HG02981 (cell line): Measurements from ENCODE around the gene RNH1.

Source experiments
- ATAC-seq: cut with Tn5 transposase; IDR thresholded peaks from one replicate; pipeline ENCODE4 v1.9.1; 2021; ENCODE audit warnings: mild to moderate bottlenecking, moderate library complexity; ENCODE audit not compliant: unreplicated experiment

The RNH1 gene

DNA sequence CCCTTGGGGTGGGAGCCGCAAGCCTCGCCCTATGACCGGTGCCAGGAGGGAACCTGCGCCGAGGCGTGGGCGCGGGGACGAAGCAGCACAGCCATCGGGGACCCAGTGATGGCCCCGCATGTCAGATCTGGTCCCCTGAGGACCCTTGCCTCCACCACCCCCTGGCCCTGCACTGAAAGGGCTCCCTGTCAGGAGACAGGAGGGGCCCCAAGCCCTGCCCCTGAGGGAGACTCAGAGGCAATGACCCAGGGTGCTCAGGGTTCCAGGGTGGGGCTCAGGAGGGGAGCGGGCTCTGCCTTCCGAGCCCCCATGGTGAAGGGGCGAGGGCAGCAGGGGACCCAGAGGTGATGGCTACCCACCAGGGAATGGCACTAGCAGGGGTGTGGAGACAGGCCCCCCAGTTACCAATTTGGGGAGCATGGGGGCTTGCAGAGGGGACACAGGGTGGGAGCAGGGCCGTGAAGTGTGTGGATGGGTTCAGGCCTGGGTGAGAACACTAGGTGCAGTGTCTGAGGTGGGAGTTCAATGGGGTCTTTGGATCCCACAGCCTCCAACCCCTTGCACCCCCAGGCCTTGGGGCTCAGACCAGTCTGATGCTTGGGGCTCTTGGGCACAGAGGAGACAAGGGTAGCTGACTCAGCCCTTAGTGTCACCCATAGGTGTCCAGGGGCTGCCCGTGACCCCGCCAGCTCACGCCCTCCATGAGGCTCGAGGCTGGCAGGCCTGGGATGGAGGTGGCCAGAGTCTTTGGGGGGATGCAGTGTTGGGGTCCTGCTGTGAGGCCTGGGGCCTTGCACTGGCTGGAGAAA, 30.8 kb upstream of the RNH1 start:
- no peak for ATAC-seq

DNA sequence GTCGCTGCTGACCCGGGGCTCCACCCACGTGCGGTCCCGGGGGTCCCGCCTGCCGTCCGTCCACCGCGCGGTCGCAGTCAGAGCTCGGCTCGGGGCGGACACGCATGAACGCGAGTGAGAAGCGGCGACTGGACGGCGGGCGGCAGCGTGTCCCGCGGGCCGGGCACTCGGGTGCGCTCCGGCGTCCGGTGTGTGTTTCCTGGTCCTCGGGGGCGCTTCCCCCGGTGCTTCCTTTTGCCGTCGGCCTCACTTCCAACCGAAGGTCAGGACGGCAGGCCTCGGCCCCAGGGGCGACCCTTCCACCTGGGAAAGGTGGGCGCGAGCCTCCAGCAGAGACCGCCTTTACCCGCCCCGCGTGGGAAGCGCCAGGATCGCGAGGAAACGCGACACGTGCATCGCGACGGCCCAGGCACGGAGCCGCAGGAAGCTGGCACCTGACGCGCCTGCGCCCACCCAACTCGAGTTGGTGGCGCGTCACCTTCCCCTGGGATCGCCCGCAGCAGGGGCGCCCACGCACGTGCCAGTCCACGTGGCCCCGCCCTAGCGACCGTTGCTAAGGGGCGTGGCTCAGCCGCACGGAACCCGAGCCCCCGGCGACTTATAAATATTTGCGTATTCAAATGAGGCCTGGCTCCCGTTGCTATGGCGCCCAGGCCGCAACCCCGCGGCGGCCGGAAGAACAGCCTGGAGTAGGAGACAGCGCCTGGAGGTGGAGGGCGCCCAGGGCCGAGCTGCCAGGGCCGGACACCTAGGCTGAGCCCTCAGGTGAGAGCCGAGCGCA, 30.0 kb upstream of the RNH1 start, which contains the start of gene LRRC56:
Gene LRRC56 (plus strand): TSS at position 687 of the 781 bp plus-strand sequence. CDS start 3,158 bp downstream, outside the sequence.
- ATAC-seq = peak; percentile 51

DNA sequence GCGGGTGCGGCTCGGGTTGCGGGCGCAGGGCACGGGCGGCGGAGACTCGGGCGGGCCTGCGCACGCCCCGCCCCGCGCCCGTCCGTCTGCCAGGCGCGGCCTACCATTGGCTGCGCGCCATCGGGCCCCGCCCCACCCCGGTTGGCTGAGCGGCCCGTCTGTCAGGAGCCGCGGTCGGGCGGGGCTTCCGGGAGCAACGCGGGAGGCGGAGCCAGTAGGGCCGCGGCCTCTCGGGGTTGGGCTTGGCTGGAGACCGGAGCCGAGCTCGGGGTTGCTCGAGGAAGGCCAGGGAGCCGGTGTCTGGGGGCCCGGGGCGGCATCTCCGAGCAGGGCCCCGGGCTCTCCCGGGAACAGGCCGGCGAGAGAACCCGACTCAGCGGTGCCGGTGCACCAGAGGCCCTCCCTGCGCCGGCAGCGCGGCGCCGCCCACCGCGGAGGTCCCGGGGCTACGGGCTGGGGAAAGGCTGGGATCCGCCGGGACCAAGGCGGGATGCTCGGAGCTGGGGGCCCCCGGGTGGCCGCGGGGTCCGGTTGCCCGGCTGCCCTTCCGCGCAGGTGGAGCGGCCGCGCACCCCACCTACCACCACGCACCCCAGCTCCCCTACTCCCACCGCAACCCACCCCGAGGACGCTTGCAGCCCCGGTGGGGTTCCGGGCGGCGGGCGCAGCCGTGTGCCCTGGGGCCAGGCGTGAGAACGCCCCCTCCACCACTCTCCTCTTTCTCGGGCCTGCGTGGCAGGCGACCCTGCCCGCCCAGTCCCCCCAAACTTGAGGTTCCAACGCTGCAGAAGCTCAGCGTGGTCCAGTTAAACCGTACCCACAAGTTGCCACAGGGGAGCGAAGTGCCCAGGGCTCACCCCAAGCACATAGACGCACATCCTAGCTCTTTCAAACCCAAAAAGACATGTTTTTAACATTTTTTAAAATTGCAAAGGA, 28.7 kb upstream of the RNH1 start, which contains the start of gene HRAS:
Gene HRAS (minus strand): TSS at position 58 of the 936 bp plus-strand sequence.
- ATAC-seq = peak; percentile 69

DNA sequence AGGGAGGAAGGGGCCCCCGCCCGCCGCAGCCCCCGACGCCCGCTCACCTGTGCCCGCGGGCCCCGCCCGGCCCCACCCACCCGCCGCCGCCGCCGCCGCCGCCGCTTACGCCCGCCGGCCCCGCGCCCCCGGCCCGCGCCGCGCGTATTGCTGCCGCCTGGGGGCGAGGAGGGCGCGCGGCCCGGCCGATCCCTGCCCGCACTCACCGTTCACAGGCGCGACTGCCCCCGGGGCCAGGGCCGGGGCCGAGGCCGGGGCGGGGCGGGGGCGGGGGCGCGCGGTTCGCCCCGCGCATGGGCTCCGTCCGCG, 28.1 kb upstream of the RNH1 start:
- ATAC-seq = peak; percentile 17

DNA sequence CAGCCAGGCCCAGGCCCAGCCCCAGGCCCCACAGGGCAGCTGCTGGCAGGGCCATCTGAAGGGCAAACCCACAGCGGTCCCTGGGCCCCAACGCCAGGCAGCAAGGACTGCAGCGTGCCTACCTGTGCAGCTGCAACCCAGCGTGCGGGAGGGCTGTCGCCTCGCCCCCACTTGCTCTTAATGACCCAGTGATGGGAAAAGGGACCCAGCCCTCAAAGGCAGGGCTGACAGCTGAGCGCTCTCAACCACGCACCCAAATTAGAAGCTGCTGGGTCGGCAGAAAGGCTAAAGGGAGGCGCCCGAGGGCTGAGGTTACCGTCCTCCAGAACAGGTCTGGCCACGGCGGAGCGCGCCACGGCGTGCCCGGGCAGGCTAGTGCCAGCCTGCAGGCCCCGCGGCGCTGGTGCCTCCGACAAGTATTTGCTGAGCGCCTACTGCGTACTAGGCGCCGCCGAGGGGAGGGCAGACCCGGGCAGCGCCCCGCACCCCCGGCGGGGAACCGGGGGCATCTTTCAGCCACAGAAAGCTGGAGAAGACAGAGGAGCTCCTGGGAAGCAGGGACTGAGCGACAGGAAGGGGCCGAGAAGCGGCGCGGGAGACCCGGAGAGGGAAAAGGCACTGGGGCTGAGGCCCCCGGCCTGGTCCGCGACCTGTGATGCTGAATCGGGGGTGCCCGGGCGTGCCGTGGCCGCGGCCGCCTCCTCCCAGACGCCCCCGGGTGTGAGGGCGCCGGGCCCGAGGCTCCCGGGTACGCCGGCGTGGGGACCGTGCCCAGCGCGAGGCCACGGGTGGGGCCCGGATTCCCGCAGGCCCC, 27.6 kb upstream of the RNH1 start:
- no peak for ATAC-seq

DNA sequence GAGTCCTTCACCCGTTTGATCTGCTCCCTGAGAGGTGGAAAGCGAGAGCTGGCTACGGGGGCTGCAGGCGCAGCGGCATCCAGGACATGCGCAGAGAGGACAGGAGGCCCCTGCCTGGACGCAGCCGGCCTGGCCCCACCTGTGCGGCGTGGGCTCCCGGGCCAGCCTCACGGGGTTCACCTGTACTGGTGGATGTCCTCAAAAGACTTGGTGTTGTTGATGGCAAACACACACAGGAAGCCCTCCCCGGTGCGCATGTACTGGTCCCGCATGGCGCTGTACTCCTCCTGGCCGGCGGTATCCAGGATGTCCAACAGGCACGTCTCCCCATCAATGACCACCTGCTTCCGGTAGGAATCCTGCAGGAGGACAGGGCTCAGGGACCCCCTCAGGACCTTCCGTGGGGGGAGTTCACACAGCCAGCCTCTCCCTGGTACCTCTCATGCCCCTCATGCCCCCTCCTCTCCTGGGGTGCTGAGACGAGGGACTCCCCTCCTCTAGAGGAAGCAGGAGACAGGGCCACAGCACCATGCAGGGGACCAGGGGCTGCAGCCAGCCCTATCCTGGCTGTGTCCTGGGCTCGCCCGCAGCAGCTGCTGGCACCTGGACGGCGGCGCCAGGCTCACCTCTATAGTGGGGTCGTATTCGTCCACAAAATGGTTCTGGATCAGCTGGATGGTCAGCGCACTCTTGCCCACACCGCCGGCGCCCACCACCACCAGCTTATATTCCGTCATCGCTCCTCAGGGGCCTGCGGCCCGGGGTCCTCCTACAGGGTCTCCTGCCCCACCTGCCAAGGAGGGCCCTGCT, 26.7 kb upstream of the RNH1 start:
- ATAC-seq = no peak

DNA sequence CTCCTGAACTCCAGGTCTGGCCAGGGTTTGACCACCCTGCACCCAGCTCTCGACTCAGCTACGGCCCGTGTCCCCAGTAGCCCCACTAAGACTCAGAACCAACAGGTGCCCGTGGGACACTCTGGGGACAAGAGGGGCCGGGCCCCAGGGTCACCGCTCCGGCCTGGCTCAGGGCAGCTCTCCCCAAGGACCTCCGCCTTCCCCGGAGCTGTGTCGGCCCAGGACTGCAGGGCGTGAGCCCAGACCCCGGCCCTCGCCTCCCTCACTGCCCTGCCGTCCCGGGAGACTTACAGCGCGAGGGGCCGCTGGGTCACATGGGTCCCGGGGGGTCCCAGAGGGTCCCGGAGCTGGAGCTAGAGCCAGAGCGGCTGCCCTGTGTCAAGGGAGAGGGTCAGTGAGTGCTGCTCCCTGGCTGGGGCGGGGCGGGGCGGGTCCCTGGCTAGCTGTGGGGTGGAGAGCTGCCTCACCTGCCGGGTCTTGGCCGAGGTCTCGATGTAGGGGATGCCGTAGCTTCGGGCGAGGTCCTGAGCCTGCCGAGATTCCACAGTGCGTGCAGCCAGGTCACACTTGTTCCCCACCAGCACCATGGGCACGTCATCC, 26.0 kb upstream of the RNH1 start:
- ATAC-seq = no peak

DNA sequence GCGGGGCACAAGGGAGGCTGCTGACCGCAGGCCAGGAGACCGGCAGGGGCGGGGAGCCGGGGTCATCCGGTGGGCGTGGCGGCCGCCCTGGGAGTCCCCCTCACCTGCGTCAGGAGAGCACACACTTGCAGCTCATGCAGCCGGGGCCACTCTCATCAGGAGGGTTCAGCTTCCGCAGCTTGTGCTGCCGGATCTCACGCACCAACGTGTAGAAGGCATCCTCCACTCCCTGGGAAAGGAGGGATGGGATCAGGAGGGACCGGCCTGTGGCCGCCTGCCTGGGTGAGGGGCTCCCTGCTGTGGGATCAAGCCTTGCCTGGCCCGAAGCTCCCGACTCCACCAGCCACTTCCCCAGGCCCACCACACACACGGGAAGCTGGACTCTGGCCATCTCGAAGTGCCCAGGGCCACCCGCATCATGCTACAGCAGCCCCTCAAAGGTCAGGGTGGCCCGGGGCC, 25.5 kb upstream of the RNH1 start:
- no peak for ATAC-seq

DNA sequence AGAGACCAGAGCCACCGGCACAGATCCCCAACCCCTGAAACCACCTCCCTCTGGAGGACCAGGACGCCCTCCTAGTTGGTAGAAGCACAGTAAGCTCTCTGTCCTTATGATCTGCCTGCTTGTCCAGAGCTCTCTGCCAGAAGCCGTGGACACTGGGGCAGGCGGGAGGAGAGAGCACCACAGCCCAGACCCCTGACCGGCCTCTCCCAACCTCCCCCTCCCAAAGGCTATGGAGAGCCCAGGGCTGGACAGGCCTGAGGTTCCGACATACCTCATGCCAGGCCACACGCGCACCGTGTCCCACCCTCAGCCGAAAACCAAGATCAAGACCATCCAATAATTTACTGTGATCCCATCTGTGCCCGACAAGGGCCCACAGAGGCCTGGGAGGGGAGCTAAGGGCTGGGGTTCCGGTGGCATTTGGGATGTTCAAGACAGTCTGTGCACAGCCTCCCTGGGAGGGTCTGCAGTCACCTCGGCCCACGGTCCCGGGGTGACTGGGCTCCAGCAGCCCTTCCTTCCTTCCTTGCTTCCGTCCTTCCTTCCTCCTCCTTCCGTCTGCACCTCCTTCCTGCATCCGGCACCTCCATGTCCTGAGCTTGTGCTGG, 25.0 kb upstream of the RNH1 start:
- no peak for ATAC-seq

DNA sequence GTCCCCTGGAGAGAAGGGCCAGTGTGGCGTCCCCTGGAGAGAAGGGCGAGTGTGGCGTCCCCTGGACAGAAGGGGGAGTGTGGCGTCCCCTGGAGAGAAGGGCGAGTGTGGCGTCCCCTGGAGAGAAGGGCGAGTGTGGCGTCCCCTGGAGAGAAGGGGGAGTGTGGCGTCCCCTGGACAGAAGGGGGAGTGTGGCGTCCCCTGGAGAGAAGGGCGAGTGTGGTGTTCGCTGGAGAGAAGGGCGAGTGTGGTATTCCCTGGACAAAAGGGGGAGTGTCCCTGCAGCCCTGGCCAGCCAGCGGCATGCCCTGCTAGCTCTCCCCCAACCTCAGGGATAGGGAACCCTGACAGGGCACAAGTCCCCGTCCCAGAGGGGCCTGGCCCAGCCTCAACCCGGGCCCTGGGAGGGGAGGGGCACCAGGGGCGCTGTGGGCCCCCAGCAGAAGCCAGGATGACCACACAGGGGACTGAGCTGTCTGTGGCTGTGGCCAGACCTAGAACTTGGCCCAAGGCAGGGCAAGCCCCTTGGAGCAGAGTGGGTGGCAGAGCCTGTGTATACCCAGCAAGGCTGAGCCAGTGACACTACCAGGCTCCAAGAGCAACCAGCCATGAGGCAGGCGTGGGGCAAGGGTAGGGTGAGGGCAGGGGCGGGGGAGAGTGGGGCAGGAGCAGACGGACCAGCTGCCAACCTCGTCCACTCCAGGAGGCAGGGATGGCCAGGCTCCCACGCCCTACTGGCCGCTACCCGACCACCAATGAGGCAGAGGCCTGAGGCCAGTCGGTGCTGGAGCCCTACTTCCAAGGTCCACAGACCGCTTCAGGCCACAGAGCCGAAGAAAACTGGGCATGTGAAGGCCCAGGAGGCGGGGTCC, 24.2 kb upstream of the RNH1 start:
- no peak for ATAC-seq

DNA sequence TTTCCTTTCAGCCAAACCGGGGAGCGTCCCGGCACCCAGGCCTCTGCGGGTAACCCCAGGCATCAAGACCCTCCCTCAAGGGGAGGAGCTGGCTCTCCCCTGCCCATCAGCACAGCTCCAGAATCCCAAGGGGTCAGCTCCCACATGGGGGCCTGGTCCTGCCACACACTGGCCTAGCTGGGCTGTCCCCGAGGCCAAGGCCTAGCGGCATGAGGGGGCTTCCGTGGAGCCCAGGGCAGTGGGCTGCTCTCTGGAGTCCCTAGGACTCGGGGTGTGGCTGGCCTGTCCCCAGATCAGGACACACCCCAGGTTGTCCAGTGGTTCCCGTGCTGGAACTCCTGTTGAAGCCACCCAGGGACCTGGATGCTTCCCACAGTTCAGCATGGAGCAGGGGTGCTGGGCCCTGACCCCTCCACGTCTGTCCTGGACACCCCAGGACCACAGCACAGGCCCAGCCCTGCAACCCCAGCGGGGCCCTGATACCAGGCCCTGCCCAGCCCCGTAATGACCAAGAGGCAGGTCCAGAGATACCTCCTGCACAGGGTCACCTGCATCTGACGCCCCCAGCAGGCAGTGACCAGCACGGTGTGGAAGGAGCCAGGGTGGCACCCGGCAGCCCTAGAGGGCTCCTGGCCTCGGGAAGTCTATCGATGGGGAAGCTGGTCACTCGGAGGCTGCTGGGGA, 22.8 kb upstream of the RNH1 start:
- no peak for ATAC-seq

DNA sequence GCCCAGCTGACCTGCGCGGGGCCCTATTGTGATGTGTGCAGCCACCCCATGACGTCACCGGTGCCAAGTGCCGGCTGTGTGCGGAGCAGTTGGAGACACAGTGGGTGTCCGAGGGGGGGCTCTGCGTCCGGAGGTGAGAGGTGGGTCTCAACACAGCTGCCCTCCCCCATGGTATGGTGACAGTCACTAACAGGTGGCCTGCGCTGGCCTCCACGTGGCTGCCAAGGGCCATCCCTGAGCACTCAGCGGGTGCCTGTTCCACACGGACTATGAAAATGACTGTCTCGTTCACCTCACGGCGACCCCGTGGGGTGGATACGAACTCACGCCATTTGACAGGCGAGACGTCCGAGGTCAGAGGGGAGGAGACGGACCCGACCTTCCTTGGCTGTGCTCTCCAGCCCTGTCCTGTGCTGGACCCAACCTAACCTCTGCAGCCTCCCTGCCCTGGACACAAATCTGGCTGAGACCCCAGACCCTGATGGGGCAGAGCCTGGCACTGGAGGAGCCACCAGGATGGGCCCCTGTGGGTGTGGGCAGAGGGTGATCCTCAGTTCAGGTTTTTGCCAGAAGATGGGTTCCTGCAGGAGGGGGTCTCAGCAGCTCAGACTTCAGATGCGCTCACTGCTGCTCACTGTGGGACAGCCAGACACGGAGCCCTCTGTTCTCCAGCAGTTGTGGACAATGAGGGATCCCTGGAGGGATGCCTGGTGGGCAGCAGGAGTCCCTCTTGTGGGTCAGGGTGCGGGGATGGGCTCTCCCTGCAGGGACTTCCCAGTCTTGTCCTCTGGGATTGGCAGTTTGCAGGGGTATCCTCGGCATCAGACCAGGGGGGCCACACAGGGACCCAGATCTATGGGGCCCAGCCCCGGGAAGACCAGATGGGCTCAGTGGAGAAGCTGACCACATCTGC, 22.0 kb upstream of the RNH1 start:
- ATAC-seq = no peak

DNA sequence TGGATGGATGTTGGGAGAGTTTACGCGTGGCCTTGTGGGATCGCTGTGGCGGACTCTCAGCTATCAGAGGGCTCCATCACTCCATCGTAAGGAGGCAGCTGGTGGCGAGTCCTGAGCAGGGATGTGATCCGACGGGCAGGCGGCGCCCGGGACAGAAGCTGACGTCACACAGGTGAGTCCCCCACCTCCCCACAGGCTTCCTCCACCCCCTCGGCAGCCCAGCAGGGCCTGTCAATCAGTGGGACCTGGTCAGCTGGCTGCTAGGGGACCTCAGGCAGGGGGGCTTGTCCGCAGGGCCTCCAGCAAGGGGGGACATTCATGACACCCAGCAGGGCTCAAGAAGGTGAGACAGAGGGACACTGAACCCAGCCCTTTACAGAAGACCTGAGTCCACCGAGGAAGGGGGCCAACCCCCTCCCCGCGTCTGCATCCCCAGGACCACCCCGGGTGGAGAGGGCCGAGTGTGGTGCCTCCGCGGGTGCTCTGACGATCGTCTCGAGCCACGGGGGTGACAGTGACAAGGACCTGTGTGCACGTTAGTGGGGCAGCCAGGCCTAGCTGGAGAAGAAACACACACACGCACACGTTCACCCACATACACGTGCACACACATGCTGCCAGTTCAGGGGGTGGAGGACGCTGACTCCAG, 21.2 kb upstream of the RNH1 start:
- ATAC-seq = no peak

DNA sequence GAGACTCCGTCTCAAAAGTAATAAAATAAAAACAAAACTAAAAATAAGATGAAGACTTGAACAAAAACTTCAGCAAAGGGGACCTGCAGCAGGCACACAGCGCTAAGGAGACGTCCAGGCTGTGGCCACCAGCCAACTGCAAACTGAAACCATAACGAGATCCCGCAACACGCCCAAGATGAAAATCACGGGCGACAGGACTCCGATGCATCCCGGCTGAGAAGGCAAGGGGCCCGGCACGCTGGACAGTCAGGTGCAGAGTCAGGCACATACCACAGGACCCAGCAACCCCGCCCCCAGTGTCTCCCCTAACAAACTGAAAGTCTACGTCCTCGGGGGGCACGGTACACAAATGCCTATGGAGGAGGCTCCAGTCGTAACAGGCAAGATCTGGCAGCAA, 19.1 kb upstream of the RNH1 start:
- no peak for ATAC-seq

DNA sequence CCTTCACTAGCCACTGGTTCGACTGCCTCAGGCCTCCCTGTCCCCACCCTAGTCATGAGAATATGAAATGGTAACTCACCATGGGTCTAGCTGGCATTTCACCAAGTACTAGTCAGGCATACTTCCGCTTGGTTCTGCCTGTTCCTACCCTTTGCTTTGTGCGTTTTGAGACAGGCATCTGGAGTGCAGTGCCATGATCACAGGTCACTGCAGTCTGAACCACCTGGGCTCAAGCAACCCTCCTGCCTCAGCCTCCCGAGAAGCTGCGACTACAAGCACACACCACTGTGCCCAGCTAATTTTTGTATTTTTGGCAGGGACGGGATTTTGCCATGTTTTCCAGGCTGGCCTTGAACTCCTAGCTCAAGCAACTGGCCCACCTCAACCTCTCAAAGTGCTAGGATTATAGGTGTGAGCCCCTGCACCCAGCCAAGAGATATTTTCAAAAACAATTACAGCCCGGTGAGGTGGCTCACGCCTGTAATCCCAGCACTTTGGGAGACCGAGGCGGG, 14.2 kb upstream of the RNH1 start:
- ATAC-seq = no peak
